ENCODE measurements around the gene OR51B5. TPM values are rescaled to one million over a fixed set of nuclear protein-coding genes. Genes with fewer than 3 reads are reported as not detected.
"Not testable (repeated sequence)": the region's sequence is repeated elsewhere in the genome, so short reads cannot be mapped to it uniquely, and the experiment has no call there.

OR51B5 gene
- total RNA-seq, 3 donors from 2014 or later, result 0.32 to 2.3 (median 1.0) TPM

GRCh38 chr11:5369789-5370188, 26.5 kb upstream of the OR51B5 start:
- no peak for TF ChIP-seq POLR2AphosphoS5 (IDR thresholded peaks at IDR 0.05)
- TF ChIP-seq POLR2A (IDR thresholded peaks at IDR 0.05), result no peak
- TF ChIP-seq CTCF (IDR thresholded peaks at IDR 0.05), result no peak
- Histone ChIP-seq H3K4me3 (no peak overlapping the region), H3K9me3 (peaks cover 4 to 11% of the 10 kb centered on the region in 2 donors), H3K4me1 (no peaks in the 10 kb centered on the region), H3K36me3 (no peaks in the 10 kb centered on the region), H3K27ac (no peak overlapping the region), H3K27me3 (no peaks in the 10 kb centered on the region)
- intact Hi-C loops (cut with DNase I; ENCODE audit: low total_unique reads), result no loop called here
- no peak for DNase-seq (ENCODE audit: low spot score in 2 of 2)

- Histone ChIP-seq H3K27ac (no peak overlapping the region), H3K27me3 (no peaks in the 10 kb centered on the region), H3K36me3 (no peaks in the 10 kb centered on the region), H3K4me3 (no peak overlapping the region), H3K4me1 (no peaks in the 10 kb centered on the region), H3K9me3 (peaks cover 4 to 11% of the 10 kb centered on the region in 2 donors)
- intact Hi-C loops (cut with DNase I; ENCODE audit: low total_unique reads), result no loop called here
- DNase-seq (ENCODE audit: low spot score in 2 of 2), result no peak
- TF ChIP-seq CTCF (IDR thresholded peaks at IDR 0.05) (no peak), POLR2AphosphoS5 (IDR thresholded peaks at IDR 0.05) (no peak), POLR2A (IDR thresholded peaks at IDR 0.05) (no peak)
Measured at GRCh38 chr11:5368502-5369043, 25.2 kb upstream of the OR51B5 start.

GRCh38 chr11:5367448-5368074, 24.2 kb upstream of the OR51B5 start:
- H3K27me3 ChIP-seq, result no peaks in the 10 kb centered on the region
- TF ChIP-seq POLR2A (IDR thresholded peaks at IDR 0.05), result no peak
- TF ChIP-seq CTCF (IDR thresholded peaks at IDR 0.05), result no peak
- no peak for TF ChIP-seq POLR2AphosphoS5 (IDR thresholded peaks at IDR 0.05)
- no peak for DNase-seq (ENCODE audit: low spot score in 2 of 2)
- no peak overlapping the region for H3K4me3 ChIP-seq
- no peaks in the 10 kb centered on the region for H3K36me3 ChIP-seq
- H3K4me1 ChIP-seq, result no peaks in the 10 kb centered on the region
- H3K9me3 ChIP-seq, result peaks cover 0 to 2% of the 10 kb centered on the region in 2 donors
- no peak overlapping the region for H3K27ac ChIP-seq
- intact Hi-C loops (cut with DNase I; ENCODE audit: low total_unique reads), result no loop called here

GRCh38 chr11:5366856-5367255, 23.5 kb upstream of the OR51B5 start:
- Histone ChIP-seq H3K4me1 (no peaks in the 10 kb centered on the region), H3K4me3 (no peak overlapping the region), H3K27ac (no peak overlapping the region), H3K27me3 (no peaks in the 10 kb centered on the region), H3K9me3 (no peaks in the 10 kb centered on the region), H3K36me3 (no peaks in the 10 kb centered on the region)
- intact Hi-C loops (cut with DNase I; ENCODE audit: low total_unique reads), result no loop called here
- no peak for DNase-seq (ENCODE audit: low spot score in 2 of 2)
- TF ChIP-seq CTCF (IDR thresholded peaks at IDR 0.05), result no peak

- intact Hi-C loops (cut with DNase I; ENCODE audit: low total_unique reads); H3K27ac ChIP-seq; H3K4me1 ChIP-seq; H3K4me3 ChIP-seq; H3K9me3 ChIP-seq; DNase-seq (ENCODE audit: low spot score in 2 of 2); H3K36me3 ChIP-seq; H3K27me3 ChIP-seq: not testable (repeated sequence)
Measured at GRCh38 chr11:5366365-5366764, 23.0 kb upstream of the OR51B5 start.
